Hepatocyte (in vitro differentiated cells): Measurements from ENCODE around the gene CNTNAP2. TPM values are rescaled to one million over a fixed set of nuclear protein-coding genes. Genes with fewer than 3 reads are reported as not detected.

ENCODE experiments used
- DNase-seq: peaks from one replicate; pipeline ENCODE4 v3.0.0-alpha.2; 2016; ENCODE audit warnings: low spot score
- H2AFZ ChIP-seq: fragments of 200-600 bp; sonication (generic); 2 replicates; pipeline ENCODE4 v1.6.0; 2016; ENCODE audit warnings: antibody characterized with exemption, mild to moderate bottlenecking
- H3K27ac ChIP-seq: fragments of 200-600 bp; sonication (generic); 2 replicates; pipeline ENCODE4 v1.5.1; 2016; ENCODE audit warnings: mild to moderate bottlenecking
- H3K27me3 ChIP-seq: fragments of 200-600 bp; sonication (generic); 2 replicates; pipeline ENCODE4 v1.6.1; 2016
- H3K36me3 ChIP-seq: fragments of 200-600 bp; sonication (generic); replicated peaks from 2 replicates; pipeline ENCODE4 v1.5.1; 2016; ENCODE audit warnings: low read depth; ENCODE audit not compliant: insufficient read depth
- H3K4me1 ChIP-seq: fragments of 200-600 bp; sonication (generic); 2 replicates; pipeline ENCODE4 v1.5.1; 2016; ENCODE audit warnings: mild to moderate bottlenecking, moderate library complexity; ENCODE audit not compliant: insufficient read depth
- H3K4me2 ChIP-seq: fragments of 200-600 bp; sonication (generic); 2 replicates; pipeline ENCODE4 v1.6.0; 2016
- H3K4me3 ChIP-seq: fragments of 200-600 bp; sonication (generic); 2 replicates; pipeline ENCODE4 v1.5.1; 2016; ENCODE audit warnings: mild to moderate bottlenecking
- H3K79me2 ChIP-seq: fragments of 200-600 bp; sonication (generic); 2 replicates; pipeline ENCODE4 v1.6.0; 2017; ENCODE audit warnings: mild to moderate bottlenecking
- H3K9me2 ChIP-seq: fragments of 200-600 bp; sonication (generic); replicated peaks from 2 replicates; pipeline ENCODE4 v1.6.0; 2017; ENCODE audit warnings: mild to moderate bottlenecking; ENCODE audit not compliant: insufficient read depth
- H3K9me3 ChIP-seq: fragments of 200-600 bp; sonication (generic); 2 replicates; pipeline ENCODE4 v1.5.1; 2016; ENCODE audit warnings: low read depth, mild to moderate bottlenecking
- H4K20me1 ChIP-seq: fragments of 200-600 bp; sonication (generic); 2 replicates; pipeline ENCODE4 v1.6.0; 2016; ENCODE audit warnings: mild to moderate bottlenecking; ENCODE audit not compliant: insufficient read depth, poor library complexity, severe bottlenecking
- EZH2 ChIP-seq: fragments of 200-600 bp; sonication (generic); IDR thresholded peaks from 2 replicates; pipeline ENCODE4 v1.6.1; 2016; ENCODE audit warnings: antibody characterized with exemption, mild to moderate bottlenecking, borderline replicate concordance
- EZH2phosphoT487 ChIP-seq: fragments of 200-600 bp; sonication (generic); IDR thresholded peaks from one replicate; pipeline ENCODE4 v1.6.1; 2018; ENCODE audit warnings: antibody characterized with exemption, mild to moderate bottlenecking, low read depth, moderate library complexity; ENCODE audit not compliant: unreplicated experiment, severe bottlenecking
- WGBS: methylation state at CpG from one replicate; pipeline ENCODE4 v1.1.6; 2016; ENCODE audit warnings: low lambda C conversion rate; ENCODE audit errors: missing lambda C conversion rate; 5-methylcytosine and 5-hydroxymethylcytosine counted together
- polyA plus RNA-seq: library from polyadenylated mRNA; unstranded; fragments of >200 nt; fragmentation: Nextera tagmentation; extraction: Ambion mirVana; gene quantifications from 2 replicates; pipeline ENCODE4 v1.2.1, GENCODE V29; 2016
- total RNA-seq: library from RNA; depleted of rRNA; stranded (reverse); fragments of >200 nt; gene quantifications from 2 replicates; pipeline ENCODE4 v1.2.3, GENCODE V29; 2014
- TF ChIP-seq, protein P1 (sequence below): fragments of 200-600 bp; sonication (generic); IDR thresholded peaks from 2 replicates; pipeline ENCODE4 v1.5.1; 2016; ENCODE audit warnings: antibody characterized with exemption, mild to moderate bottlenecking; ENCODE audit not compliant: poor library complexity

Gene CNTNAP2
- total and polyA plus RNA-seq, 2 experiments from 2014 or later = 7.5 to 14.7 TPM

DNA sequence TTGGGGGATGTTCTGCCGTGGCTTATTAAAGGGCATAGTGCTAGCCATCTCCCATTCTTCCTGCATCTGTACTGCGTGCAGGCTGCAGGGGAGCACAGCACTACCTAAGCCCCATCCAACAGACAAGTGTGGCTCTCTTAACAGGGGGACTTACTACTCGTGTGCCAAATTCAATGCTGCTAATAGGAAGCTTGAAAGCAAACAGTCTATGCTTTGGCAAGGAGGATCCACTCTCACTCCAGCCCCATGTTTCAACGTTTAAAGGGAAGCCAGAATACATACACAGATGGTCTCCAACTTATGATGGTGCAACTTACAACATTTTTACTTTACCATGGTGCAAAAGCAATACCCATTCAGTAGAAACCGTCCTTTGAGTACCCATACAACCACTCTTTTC, 2245.9 kb downstream of the CNTNAP2 start:
- Histone ChIP-seq H3K9me3 (no peaks in the 10 kb centered on the region), H4K20me1 (no peaks in the 10 kb centered on the region), H3K4me1 (no peaks in the 10 kb centered on the region), H3K36me3 (no peaks in the 10 kb centered on the region), H2AFZ (no peak overlapping the region), H3K27me3 (no peaks in the 10 kb centered on the region), H3K27ac (no peak overlapping the region), H3K9me2 (no peaks in the 10 kb centered on the region), H3K4me2 (no peak overlapping the region), H3K79me2 (no peaks in the 10 kb centered on the region), H3K4me3 (no peak overlapping the region)
- TF ChIP-seq EZH2phosphoT487 (no peak), EZH2 (no peak)
- TF ChIP-seq, protein P1, sequence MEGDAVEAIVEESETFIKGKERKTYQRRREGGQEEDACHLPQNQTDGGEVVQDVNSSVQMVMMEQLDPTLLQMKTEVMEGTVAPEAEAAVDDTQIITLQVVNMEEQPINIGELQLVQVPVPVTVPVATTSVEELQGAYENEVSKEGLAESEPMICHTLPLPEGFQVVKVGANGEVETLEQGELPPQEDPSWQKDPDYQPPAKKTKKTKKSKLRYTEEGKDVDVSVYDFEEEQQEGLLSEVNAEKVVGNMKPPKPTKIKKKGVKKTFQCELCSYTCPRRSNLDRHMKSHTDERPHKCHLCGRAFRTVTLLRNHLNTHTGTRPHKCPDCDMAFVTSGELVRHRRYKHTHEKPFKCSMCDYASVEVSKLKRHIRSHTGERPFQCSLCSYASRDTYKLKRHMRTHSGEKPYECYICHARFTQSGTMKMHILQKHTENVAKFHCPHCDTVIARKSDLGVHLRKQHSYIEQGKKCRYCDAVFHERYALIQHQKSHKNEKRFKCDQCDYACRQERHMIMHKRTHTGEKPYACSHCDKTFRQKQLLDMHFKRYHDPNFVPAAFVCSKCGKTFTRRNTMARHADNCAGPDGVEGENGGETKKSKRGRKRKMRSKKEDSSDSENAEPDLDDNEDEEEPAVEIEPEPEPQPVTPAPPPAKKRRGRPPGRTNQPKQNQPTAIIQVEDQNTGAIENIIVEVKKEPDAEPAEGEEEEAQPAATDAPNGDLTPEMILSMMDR = no peak
- no peak for DNase-seq
- WGBS = 89% methylated on average over 5 of the region's 5 CpGs

DNA sequence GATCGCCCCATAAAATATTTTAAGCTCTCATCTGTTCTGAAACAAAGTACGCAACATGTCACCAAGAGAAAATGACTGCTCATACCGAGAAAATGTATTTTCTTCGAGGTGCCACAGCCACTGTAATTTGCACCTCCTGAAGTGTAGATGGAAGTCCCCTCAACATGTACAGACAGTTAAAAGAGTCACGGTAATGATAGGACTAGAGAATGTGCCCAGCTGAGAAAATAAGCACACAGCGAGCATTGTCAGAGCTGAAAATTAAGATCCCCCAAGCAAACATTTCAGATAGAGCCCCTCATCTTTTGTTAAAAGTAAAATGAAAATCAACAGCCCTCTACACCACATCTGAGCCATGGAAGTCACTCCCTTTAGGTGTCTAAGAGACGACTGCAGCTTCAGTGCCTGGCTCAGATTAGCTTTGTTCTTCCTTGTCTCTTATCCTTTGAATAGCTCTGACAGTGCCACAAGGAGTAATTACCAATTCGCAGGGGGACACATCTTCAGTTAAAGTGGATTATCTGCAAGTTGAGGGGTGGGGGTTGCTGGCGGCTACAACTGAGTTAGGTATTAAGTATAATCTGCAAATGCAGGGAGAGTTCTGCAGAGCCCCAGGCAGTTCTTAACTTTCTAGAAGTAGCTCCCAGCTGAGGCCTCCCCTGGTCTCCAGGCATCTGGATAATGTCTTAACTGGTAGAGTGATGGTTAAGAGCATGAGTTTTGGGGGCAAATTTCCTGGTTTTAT, 2251.3 kb downstream of the CNTNAP2 start:
- 76% methylated on average over 9 of the region's 9 CpGs for WGBS
- DNase-seq = no peak
- Histone ChIP-seq H3K4me1 (no peaks in the 10 kb centered on the region), H4K20me1 (no peaks in the 10 kb centered on the region), H2AFZ (no peak overlapping the region), H3K9me2 (no peaks in the 10 kb centered on the region), H3K27me3 (no peaks in the 10 kb centered on the region), H3K27ac (no peak overlapping the region), H3K79me2 (no peaks in the 10 kb centered on the region), H3K4me2 (no peak overlapping the region), H3K9me3 (no peaks in the 10 kb centered on the region), H3K36me3 (no peaks in the 10 kb centered on the region), H3K4me3 (no peak overlapping the region)
- TF ChIP-seq EZH2phosphoT487 (no peak), EZH2 (no peak)
- TF ChIP-seq, protein P1 = no peak

DNA sequence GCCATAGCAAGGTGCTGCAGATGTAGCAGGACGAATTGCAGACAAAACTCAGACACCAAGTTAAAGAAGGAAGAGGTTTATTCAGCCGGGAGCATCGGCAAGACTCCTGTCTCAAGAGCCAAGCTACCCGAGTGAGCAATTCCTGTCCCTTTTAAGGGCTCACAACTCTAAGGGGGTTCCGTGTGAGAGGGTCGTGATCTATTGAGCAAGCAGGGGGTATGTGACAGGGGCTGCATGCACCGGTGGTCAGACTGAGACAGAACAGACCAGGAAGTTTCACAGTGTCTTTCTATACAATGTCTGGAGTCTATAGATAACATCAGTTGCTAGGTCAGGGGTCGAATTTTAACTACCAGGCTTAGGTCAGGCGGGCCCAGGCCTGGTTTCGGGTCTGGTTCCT, 2252.0 kb downstream of the CNTNAP2 start:
- DNase-seq = no peak
- Histone ChIP-seq H3K27me3 (no peaks in the 10 kb centered on the region), H3K4me3 (no peak overlapping the region), H2AFZ (no peak overlapping the region), H3K79me2 (no peaks in the 10 kb centered on the region), H3K27ac (no peak overlapping the region), H4K20me1 (no peaks in the 10 kb centered on the region), H3K9me3 (no peaks in the 10 kb centered on the region), H3K4me2 (no peak overlapping the region), H3K9me2 (no peaks in the 10 kb centered on the region), H3K36me3 (no peaks in the 10 kb centered on the region), H3K4me1 (no peaks in the 10 kb centered on the region)
- TF ChIP-seq EZH2phosphoT487 = no peak
- TF ChIP-seq, protein P1 = no peak
- TF ChIP-seq EZH2 = no peak
- 60% methylated on average over 10 of the region's 10 CpGs for WGBS
